Right atrium auricular region (tissue), 2 donors: ENCODE measurements around the gene CLEC3A. TPM values are rescaled to one million over a fixed set of nuclear protein-coding genes. Genes with fewer than 3 reads are reported as not detected.
"Not testable (repeated sequence)": the region's sequence is repeated elsewhere in the genome, so short reads cannot be mapped to it uniquely, and the experiment has no call there.

Experiments
- DNase-seq: peaks from one replicate; pipeline ENCODE4 v3.0.0-alpha.2; 2019; ENCODE audit warnings: low spot score
- H3K27ac ChIP-seq, 2 donors: fragments of 200-600 bp; sonication (generic); 1 replicate in 1 of 2; 2 replicates in 1 of 2; pipeline ENCODE4 v1.5.1; 2016 to 2019
- H3K27me3 ChIP-seq, 2 donors: fragments of 200-600 bp; sonication (generic); one replicate each; pipeline versions ENCODE4 v1.5.1 to v1.6.0; 2017 to 2019
- H3K36me3 ChIP-seq: fragments of 200-600 bp; sonication (generic); one replicate; pipeline ENCODE4 v1.5.1; 2016
- H3K4me1 ChIP-seq, 2 donors: fragments of 200-600 bp; sonication (generic); one replicate each; pipeline versions ENCODE4 v1.5.1 to v1.6.0; 2017 to 2019
- H3K4me3 ChIP-seq, 2 donors: fragments of 200-600 bp; sonication (generic); 1 replicate in 1 of 2; 2 replicates in 1 of 2; pipeline ENCODE4 v1.5.1; 2017 to 2019; ENCODE audit warnings: mild to moderate bottlenecking in 1 of 2, moderate library complexity in 1 of 2
- H3K9me3 ChIP-seq, 2 donors: fragments of 200-600 bp; sonication (generic); one replicate each; pipeline ENCODE4 v1.5.1; 2019
- CTCF ChIP-seq, 2 donors: fragments of 200-600 bp; sonication (generic); IDR thresholded peaks; one replicate each; pipeline ENCODE4 v1.5.1; 2019; ENCODE audit warnings: antibody characterized with exemption in 2 of 2
- total RNA-seq, 2 donors: library from RNA; depleted of rRNA; stranded (reverse); fragments of >200 nt; gene quantifications; one replicate each; pipeline ENCODE4 v1.1.0, GENCODE V29; 2016

CLEC3A gene
- total RNA-seq, 2 donors from 2014 or later: not detected

DNA sequence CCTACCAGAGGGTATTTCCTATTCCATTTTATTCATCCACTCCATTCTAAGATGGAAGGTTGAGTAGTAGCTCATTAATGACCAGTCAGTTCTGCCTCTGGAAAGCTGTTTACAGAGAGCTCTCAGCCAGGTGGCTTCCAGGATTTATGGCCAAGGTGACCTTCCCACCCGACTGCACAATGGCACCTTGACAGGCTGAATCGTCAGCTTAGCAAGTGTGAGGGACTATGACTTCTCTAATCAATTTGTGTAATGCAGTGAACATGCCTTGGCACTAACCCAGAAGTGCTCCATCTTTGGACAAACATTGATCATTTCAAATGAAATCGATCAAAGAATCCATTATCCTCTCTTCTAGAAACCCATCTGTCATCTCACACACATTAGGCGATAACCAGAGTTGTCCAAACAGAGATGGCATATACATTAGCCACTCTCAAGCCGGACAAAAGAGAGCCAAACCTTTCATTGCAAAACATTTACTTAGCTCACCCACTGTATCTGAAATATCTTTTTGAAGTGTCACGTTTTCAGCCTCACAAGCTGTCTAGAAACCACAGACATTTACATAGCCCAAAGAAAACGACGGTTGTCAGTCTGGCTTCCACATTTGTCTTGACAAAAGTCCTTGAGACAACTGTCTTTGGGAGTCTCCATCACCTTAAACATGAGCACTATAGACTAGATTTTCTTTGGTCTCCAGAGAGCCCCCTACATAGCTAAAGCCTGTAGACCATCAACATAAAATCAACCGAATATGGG, 35.6 kb downstream of the CLEC3A start:
- no peaks in the 10 kb centered on the region for H3K9me3 ChIP-seq
- H3K27ac ChIP-seq: no peak overlapping the region
- H3K36me3 ChIP-seq: no peaks in the 10 kb centered on the region
- H3K4me3 ChIP-seq: no peak overlapping the region
- DNase-seq: no peak
- H3K27me3 ChIP-seq: no peaks in the 10 kb centered on the region
- TF ChIP-seq CTCF (IDR thresholded peaks at IDR 0.05): no peak
- H3K4me1 ChIP-seq: no peaks in the 10 kb centered on the region

GRCh38 chr16:78059806-78060205, 37.5 kb downstream of the CLEC3A start:
- DNase-seq, H3K4me3 ChIP-seq, H3K4me1 ChIP-seq, H3K36me3 ChIP-seq, H3K27ac ChIP-seq, H3K27me3 ChIP-seq, H3K9me3 ChIP-seq: not testable (repeated sequence)

GRCh38 chr16:78060295-78060694, 37.9 kb downstream of the CLEC3A start:
- Histone ChIP-seq H3K36me3 (no peaks in the 10 kb centered on the region), H3K4me3 (no peak overlapping the region), H3K4me1 (no peaks in the 10 kb centered on the region), H3K27me3 (no peaks in the 10 kb centered on the region), H3K27ac (no peak overlapping the region), H3K9me3 (no peaks in the 10 kb centered on the region)
- no peak for DNase-seq
- no peak for TF ChIP-seq CTCF (IDR thresholded peaks at IDR 0.05)

GRCh38 chr16:78060809-78061208, 38.5 kb downstream of the CLEC3A start:
- H3K9me3 ChIP-seq: no peaks in the 10 kb centered on the region
- H3K27ac ChIP-seq: no peak overlapping the region
- H3K27me3 ChIP-seq: no peaks in the 10 kb centered on the region
- H3K36me3 ChIP-seq: no peaks in the 10 kb centered on the region
- DNase-seq: no peak
- no peaks in the 10 kb centered on the region for H3K4me1 ChIP-seq
- H3K4me3 ChIP-seq: no peak overlapping the region
- no peak for TF ChIP-seq CTCF (IDR thresholded peaks at IDR 0.05)

- H3K27me3 ChIP-seq: no peaks in the 10 kb centered on the region
- no peak for TF ChIP-seq CTCF (IDR thresholded peaks at IDR 0.05)
- H3K4me3 ChIP-seq: no peak overlapping the region
- no peak overlapping the region for H3K27ac ChIP-seq
- no peaks in the 10 kb centered on the region for H3K36me3 ChIP-seq
- no peaks in the 10 kb centered on the region for H3K9me3 ChIP-seq
- H3K4me1 ChIP-seq: no peaks in the 10 kb centered on the region
- no peak for DNase-seq
These were observed 43.0 kb downstream of the CLEC3A start for GRCh38 chr16:78065319-78065718.

- no peaks in the 10 kb centered on the region for H3K9me3 ChIP-seq
- no peak overlapping the region for H3K4me3 ChIP-seq
- no peak for DNase-seq
- H3K27me3 ChIP-seq: no peaks in the 10 kb centered on the region
- no peak overlapping the region for H3K27ac ChIP-seq
- no peaks in the 10 kb centered on the region for H3K4me1 ChIP-seq
- H3K36me3 ChIP-seq: no peaks in the 10 kb centered on the region
- TF ChIP-seq CTCF (IDR thresholded peaks at IDR 0.05): no peak
These were observed 47.6 kb downstream of the CLEC3A start for GRCh38 chr16:78069913-78070312.
